Stimulated activated naive CD8-positive, alpha-beta T cell treated with anti-CD3 and anti-CD28 coated beads, Interleukin-15, Interleukin-2, amounts not matched to agents 100 U/mL and 50 U/mL, for 24 hours (primary cell): ENCODE results near the gene DNPH1.

Experiments
- ATAC-seq: fragments of 150-1000 bp; cut with Tn5 transposase; one replicate; pipeline ENCODE4 v1.10.0; 2021
- DNase-seq: peaks from one replicate; pipeline ENCODE4 v3.0.0; 2021

DNPH1 gene

GRCh38 chr6:43215066-43215465, 14.2 kb downstream of the DNPH1 start:
- no peak for ATAC-seq
- no peak for DNase-seq

GRCh38 chr6:43213431-43213830, 15.8 kb downstream of the DNPH1 start:
- ATAC-seq: no peak
- no peak for DNase-seq

GRCh38 chr6:43211955-43212354, 17.3 kb downstream of the DNPH1 start:
- no peak for ATAC-seq
- no peak for DNase-seq

- DNase-seq: no peak
- ATAC-seq: no peak
Observed at GRCh38 chr6:43207286-43207685, 22.0 kb downstream of the DNPH1 start.

GRCh38 chr6:43205849-43206248, 23.4 kb downstream of the DNPH1 start:
- ATAC-seq (no peak), DNase-seq (no peak)

- no peak for ATAC-seq
- DNase-seq: no peak
Observed at GRCh38 chr6:43204271-43205105, 24.8 kb downstream of the DNPH1 start.

GRCh38 chr6:43203718-43204095, 25.6 kb downstream of the DNPH1 start:
- no peak for ATAC-seq
- DNase-seq: no peak

GRCh38 chr6:43203029-43203717, 26.1 kb downstream of the DNPH1 start:
- DNase-seq (no peak), ATAC-seq (peak; percentile 38)

GRCh38 chr6:43202451-43202850, 26.8 kb downstream of the DNPH1 start:
- no peak for ATAC-seq
- DNase-seq: no peak

GRCh38 chr6:43200541-43200940, 28.7 kb downstream of the DNPH1 start:
- ATAC-seq (no peak), DNase-seq (no peak)

- DNase-seq: no peak
- ATAC-seq: no peak
Observed at GRCh38 chr6:43199912-43200311, 29.4 kb downstream of the DNPH1 start.

- no peak for ATAC-seq
- DNase-seq: no peak
Observed at GRCh38 chr6:43196337-43196736, 32.9 kb downstream of the DNPH1 start.

GRCh38 chr6:43193929-43194328, 35.4 kb downstream of the DNPH1 start:
- ATAC-seq: no peak
- no peak for DNase-seq

- DNase-seq: no peak
- no peak for ATAC-seq
Observed at GRCh38 chr6:43192911-43193310, 36.4 kb downstream of the DNPH1 start.

GRCh38 chr6:43189776-43190304, 39.4 kb downstream of the DNPH1 start:
- no peak for ATAC-seq
- no peak for DNase-seq

- no peak for ATAC-seq
Observed at GRCh38 chr6:43188426-43188825, 40.9 kb downstream of the DNPH1 start.

GRCh38 chr6:43187821-43188220, 41.5 kb downstream of the DNPH1 start:
- ATAC-seq: no peak
- no peak for DNase-seq

More at GRCh38 chr6:43188426-43188825, 40.9 kb downstream of the DNPH1 start:
- DNase-seq: no peak

GRCh38 chr6:43186706-43187105, 42.6 kb downstream of the DNPH1 start:
- ATAC-seq (no peak), DNase-seq (no peak)

GRCh38 chr6:43186019-43186418, 43.3 kb downstream of the DNPH1 start:
- DNase-seq (no peak), ATAC-seq (no peak)

- DNase-seq (no peak), ATAC-seq (no peak)
Observed at GRCh38 chr6:43185391-43185985, 43.8 kb downstream of the DNPH1 start.

- DNase-seq: no peak
Observed at GRCh38 chr6:43184268-43184985, 44.9 kb downstream of the DNPH1 start.

GRCh38 chr6:43183441-43183840, 45.8 kb downstream of the DNPH1 start:
- ATAC-seq (no peak), DNase-seq (no peak)

More at GRCh38 chr6:43184268-43184985, 44.9 kb downstream of the DNPH1 start:
- ATAC-seq: no peak
